HG02970 (cell line): Measurements from ENCODE around the gene CSTF3.
"Not testable (repeated sequence)": the region's sequence is repeated elsewhere in the genome, so short reads cannot be mapped to it uniquely, and the experiment has no call there.

Source experiments
- ATAC-seq: cut with Tn5 transposase; IDR thresholded peaks from one replicate; pipeline ENCODE4 v1.9.1; 2021; ENCODE audit warnings: mild to moderate bottlenecking, moderate library complexity, moderate number of reproducible peaks; ENCODE audit not compliant: unreplicated experiment, low FRiP score

Gene CSTF3

GRCh38 chr11:33162831-33163230 is 1.6 kb upstream of the CSTF3 start:
- no peak for ATAC-seq

- no peak for ATAC-seq
Measured at GRCh38 chr11:33160587-33160986, 693 bp downstream of the CSTF3 start.

- ATAC-seq, result no peak
Measured at GRCh38 chr11:33160136-33160535, 1.1 kb downstream of the CSTF3 start.

GRCh38 chr11:33159378-33159867 is 1.9 kb downstream of the CSTF3 start:
- ATAC-seq, result not testable (repeated sequence)

- ATAC-seq, result no peak
Measured at GRCh38 chr11:33158596-33159275, 2.5 kb downstream of the CSTF3 start.

GRCh38 chr11:33157103-33158027 is 3.9 kb downstream of the CSTF3 start:
- ATAC-seq, result no peak

DNA sequence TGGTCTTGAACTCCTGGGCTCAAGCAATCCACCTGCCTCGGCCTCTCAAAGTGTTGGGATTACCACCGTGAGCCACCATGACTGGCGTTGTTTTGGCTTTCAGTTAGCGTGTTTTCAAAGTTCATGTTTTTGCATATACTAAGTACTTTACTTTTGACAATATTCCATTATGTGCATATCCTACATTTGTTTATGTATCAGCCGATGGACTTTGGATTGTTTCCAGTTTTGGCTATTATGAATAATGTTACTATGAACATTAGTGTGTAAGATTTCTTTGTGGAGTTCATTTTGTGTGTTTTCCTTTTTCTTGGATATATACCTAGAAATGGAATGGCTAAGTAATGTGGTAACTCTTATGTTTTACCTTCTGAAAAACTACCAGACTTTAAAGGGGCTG is 9.9 kb downstream of the CSTF3 start:
- ATAC-seq, result no peak

DNA sequence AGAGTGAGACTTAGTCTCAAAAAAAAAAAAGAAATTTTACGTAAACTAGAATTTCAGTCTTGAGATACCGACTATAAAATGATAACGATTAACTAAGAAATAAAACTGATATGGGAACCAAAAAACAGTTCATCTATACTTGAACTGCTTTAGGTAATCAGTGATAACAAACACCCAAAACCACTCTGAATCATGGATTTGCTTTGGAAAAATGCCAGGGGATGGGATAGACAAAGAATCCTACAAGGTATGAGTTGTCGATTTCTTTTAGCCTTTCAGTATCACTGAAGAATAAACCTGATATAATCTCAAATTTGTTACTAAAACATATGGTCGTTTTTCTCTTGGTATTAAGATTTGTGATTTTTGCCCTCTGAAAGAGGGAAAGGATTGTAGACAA is 13.7 kb downstream of the CSTF3 start:
- ATAC-seq, result no peak

- ATAC-seq, result no peak
Measured at GRCh38 chr11:33135768-33136443, 25.4 kb downstream of the CSTF3 start.

DNA sequence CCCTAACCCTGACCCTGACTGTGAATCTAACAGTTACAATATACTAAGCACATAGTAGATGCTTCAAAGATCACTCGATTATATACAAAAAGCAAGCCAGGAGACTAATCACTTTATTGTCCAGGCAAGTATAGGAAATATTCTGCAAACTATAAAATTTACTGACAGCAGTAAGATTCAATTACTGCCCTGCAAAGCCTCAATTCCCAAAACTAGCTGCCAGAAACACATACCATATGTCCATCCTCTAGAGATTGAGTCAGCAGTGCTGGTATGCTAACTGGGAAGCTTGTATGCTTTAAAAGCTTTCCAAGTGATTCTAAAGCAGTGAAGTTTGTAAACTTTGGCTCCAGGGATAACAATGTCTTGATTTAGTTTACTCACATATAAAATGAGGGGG is 26.1 kb downstream of the CSTF3 start:
- ATAC-seq, result no peak

DNA sequence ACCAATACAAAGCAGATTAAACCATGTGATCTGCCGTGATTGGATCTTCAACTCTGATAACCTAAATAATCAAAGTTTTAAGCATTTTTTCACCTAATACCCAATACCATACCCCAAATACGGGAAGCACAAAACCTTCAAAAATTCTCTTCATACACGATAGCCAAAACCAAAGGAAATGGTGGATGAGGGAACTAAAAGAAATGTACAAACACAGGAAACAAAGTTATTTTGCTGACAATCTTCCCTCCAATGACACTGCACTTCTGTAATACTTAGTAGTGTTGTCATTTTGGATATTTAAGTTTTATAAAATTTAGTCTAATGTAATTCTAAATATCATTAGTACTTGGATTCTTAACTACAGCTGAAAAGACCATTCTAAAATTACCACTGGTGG is 27.0 kb downstream of the CSTF3 start:
- ATAC-seq, result no peak

GRCh38 chr11:33133761-33134160 is 27.5 kb downstream of the CSTF3 start:
- ATAC-seq, result no peak

- no peak for ATAC-seq
Measured at GRCh38 chr11:33132510-33132909, 28.8 kb downstream of the CSTF3 start.

GRCh38 chr11:33128739-33129138 is 32.5 kb downstream of the CSTF3 start:
- ATAC-seq, result no peak

- no peak for ATAC-seq
Measured at GRCh38 chr11:33125611-33126010, 35.7 kb downstream of the CSTF3 start.

- no peak for ATAC-seq
Measured at GRCh38 chr11:33125025-33125424, 36.3 kb downstream of the CSTF3 start.

- ATAC-seq, result not testable (repeated sequence)
Measured at GRCh38 chr11:33122696-33123095, 38.6 kb downstream of the CSTF3 start.

- ATAC-seq, result no peak
Measured at GRCh38 chr11:33116535-33116934, 44.7 kb downstream of the CSTF3 start.

DNA sequence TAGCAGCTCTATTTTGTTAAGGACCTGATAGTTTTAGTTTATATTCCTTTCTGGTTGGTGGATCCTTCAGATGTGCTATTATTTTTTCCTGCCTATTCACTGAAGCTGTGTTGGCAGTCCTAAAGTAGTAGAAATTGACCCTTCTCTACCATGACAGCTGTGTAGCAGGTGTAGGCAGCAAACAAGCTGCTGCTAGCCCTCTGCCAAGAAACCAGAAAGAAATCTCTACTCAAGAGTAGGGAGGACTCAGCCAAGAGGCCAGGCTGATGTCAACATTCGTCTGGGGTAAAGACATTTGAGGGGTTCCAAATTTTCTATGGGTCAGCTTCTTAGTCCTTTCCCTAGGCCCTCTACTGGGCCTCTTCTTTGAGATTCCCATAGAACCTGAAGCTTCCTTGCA is 51.2 kb downstream of the CSTF3 start:
- ATAC-seq, result no peak

DNA sequence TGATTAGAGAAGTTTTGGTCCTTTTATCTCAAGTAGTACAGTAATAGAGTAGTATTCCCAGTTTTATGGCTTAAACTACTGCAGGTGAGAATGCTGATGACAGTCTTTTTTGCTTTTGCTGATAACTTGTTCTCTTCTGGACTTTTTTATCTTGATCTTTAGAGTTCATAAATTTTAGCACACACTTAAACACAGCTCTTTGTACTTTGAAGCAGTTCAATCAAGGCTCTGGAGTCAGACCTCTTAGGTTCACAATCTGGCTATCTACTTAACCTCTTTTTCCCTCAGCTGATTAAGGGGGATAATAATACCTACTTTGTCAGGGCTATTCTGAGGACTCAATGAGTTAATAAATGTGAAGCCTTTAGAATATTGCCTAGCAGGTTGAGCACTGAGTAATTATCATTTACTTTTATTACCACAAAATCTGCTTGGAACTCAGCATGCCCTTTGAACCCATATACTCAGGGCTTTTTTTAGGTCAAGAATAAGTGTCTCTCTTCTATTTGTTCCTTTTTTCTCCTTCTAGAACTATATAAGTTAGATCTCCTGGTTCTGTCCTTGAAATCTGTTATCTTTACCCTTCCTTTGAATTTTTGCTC is 51.9 kb downstream of the CSTF3 start:
- no peak for ATAC-seq

GRCh38 chr11:33103836-33104235 is 57.4 kb downstream of the CSTF3 start:
- no peak for ATAC-seq
